HG03039 (cell line): ENCODE results near the gene HACD2.

ENCODE experiments used
- ATAC-seq: cut with Tn5 transposase; IDR thresholded peaks from one replicate; pipeline ENCODE4 v1.9.1; 2021; ENCODE audit warnings: mild to moderate bottlenecking, moderate library complexity; ENCODE audit not compliant: unreplicated experiment

Gene HACD2

DNA sequence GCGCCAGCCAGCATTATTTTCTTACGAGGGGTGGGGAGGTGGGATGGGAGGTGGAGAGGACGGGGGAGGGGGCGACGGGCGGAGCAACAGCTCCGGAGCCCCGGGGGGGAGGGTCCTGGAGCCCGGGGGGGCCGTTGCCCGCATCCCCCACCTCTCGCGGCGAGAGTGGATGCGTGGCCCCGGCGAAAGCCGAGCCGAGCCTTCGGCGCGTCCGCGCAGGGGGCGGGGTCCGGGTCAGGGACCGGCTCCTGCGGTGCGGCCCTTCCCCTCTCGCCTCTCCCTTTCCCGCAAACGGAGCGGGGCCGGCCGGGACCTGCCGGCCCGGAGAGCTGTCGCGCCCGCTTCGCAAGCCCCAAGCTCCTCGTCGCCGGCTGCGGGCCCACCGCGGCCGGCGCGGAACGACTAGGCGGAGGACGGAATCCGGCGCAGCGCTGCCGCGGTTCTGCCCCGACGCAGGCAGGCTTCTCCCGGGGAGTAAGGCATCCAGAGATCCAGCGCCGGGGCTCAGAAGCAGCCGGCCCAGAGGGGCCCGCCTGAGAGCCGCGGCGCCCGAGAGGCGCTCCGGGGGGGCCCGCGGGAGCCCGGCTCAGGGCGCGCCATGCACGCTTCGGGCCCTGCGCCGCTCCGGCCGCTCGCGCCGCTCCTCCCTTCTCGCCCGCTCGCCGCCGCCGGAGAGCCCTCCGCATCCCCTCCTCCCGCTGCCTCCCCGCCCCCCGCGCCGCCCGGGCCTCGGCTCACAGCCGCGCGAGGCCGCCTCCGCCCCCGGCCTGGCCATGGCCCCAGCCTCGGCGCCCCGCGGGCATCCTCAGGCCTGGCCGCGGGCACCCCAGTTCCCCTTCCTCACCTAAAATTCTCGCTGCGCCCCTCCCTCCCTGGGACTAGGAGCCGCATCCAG is 135.5 kb downstream of the HACD2 start:
- ATAC-seq: no peak

GRCh38 chr3:123448536-123449101 is 136.2 kb downstream of the HACD2 start, which contains the start of gene ADCY5:
TSS of gene ADCY5 (minus strand) at chr3:123449090. CDS start at chr3:123448545, 545 bp downstream.
- no peak for ATAC-seq

- no peak for ATAC-seq
These were observed 136.9 kb downstream of the HACD2 start for GRCh38 chr3:123447749-123448517.

DNA sequence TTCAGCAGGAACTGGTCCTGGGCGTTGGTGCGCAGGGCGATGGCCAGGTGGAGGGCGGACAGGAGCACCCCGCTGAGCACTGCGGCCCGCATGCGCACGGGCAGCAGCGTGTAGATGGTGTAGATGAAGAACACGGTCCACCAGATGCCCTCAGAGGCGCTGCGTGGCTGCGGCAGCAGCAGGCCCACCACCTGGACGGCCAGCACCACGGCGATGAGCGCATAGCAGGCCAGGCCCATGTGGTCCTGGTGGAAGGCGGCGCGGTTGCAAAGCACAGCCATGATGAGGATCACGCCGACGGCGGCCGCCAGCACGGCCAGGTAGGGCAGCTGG is 137.5 kb downstream of the HACD2 start:
- ATAC-seq: no peak

- no peak for ATAC-seq
These were observed 138.2 kb downstream of the HACD2 start for GRCh38 chr3:123446610-123447109.

- ATAC-seq: no peak
These were observed 138.6 kb downstream of the HACD2 start for GRCh38 chr3:123446210-123446609.

- no peak for ATAC-seq
These were observed 139.2 kb downstream of the HACD2 start for GRCh38 chr3:123445702-123446101.

GRCh38 chr3:123444744-123445143 is 140.1 kb downstream of the HACD2 start:
- no peak for ATAC-seq

- no peak for ATAC-seq
These were observed 140.8 kb downstream of the HACD2 start for GRCh38 chr3:123444023-123444422.

DNA sequence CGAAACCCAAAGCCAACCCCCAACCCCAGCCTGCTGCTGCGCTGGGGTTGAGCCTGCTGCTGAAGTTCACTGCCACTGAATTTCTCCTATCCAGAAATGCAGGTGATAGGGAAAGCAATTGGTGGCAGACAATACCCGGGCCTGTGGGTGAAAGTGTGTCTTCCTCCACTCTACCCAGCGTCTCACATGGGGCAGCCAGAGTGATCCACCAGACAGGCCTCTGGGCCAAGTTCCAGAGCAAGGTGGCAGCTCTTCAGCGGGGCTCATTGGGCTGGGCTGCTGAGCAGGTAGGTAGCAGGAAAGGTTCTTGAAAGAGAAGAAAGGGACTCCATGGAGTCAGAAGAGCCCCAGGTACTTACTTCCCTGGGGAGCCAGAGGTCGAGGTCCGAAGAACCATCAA is 141.9 kb downstream of the HACD2 start:
- ATAC-seq: no peak

- ATAC-seq: no peak
These were observed 142.7 kb downstream of the HACD2 start for GRCh38 chr3:123442125-123442524.
